Central memory CD4-positive, alpha-beta T cell (primary cell): ENCODE data around the gene GPR42.
A peak's percentile ranks its signal among the peaks of the same experiment; 100 is the strongest.
"Not testable (repeated sequence)": the region's sequence is repeated elsewhere in the genome, so short reads cannot be mapped to it uniquely, and the experiment has no call there.

Experiments
- DNase-seq: peaks from one replicate; pipeline ENCODE4 v3.0.0; 2022

GPR42 gene

DNA sequence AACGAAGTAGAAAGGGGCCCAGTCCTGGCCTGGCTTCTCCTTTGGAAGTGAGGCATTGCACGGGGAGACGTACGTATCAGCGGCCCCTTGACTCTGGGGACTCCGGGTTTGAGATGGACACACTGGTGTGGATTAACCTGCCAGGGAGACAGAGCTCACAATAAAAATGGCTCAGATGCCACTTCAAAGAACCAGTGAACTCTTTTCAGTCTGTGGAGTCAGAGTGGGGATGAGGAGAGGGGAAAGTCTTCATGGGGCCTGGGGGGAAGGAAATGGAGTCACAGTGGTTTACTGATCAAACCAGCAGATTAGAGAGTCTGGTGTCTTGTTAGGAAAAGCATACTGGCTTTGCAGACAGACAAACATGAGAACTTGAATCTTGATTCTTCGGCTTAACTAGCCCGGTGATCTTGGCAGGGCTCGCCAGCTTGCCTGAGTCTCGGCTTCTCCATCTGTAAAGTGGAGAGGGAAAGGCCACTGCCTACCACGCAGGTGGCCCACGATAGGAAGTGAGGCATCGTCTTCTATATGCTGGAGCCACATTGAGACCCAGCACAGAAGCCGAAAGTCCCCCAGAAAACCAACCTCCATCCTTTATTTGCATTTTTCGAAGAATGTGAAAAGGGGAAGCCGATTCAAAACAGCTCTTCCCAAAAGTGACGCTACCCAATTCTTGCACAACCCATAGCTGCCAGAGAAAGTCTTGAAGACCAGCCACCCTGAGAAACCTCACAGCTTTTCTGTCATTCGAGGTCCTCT, 23.5 kb upstream of the GPR42 start, which contains the start of gene FFAR1:
FFAR1 (plus strand) TSS at position 732 of the 759 bp plus-strand sequence. CDS start 3,650 bp downstream, outside the sequence.
- DNase-seq = peak; percentile 71

DNA sequence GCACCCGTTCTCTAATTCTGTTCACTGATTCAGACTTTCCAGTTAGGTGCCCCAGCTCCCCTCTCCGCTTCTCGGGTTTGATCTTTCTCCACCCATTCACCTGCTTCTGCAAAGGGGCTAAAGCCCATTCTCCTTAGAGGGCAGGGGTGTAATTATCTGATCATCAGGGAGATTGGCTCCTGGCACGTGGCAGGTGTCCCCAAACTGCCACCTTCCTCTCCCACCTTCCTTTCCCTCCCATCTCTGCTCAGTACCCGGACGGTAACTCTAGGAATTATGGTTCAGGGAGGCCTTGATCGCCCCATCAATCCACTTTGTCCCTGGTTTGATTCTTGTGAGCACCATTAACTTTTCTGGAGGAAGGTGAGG, 23.0 kb upstream of the GPR42 start:
- no peak for DNase-seq

DNA sequence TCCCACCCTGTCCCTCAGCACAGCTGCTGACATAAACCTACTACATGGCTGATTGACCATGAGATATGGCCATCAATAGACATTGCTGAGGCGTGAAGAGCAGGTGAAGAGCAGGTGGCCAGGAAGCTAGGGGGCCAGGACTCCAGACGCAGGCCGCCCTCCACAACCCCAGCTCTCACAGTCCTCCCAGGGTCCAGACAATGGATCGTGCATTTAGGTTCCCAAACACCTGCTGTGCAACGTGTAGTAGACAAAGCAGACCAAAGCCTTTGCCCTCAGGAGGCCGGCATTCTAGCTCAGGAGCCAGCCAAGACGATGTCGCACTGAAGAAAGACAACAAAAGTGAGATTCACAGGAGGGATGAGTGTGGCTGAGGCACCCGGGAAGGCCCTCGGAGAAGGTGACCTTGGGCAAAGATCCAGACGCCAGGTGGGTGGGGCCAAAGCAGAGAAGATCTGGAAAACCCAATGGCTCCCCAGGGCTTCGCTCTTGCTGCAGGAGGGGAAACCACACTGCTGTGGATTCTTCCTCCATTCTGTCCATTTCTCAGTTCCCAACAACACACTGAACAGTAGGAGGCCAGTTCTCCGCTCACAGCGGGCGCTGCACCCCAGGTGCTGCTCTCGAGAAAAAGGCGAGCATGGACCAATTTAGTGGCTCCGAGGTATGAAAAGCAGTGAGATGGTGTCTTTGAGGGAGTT, 21.8 kb upstream of the GPR42 start:
- DNase-seq = no peak

DNA sequence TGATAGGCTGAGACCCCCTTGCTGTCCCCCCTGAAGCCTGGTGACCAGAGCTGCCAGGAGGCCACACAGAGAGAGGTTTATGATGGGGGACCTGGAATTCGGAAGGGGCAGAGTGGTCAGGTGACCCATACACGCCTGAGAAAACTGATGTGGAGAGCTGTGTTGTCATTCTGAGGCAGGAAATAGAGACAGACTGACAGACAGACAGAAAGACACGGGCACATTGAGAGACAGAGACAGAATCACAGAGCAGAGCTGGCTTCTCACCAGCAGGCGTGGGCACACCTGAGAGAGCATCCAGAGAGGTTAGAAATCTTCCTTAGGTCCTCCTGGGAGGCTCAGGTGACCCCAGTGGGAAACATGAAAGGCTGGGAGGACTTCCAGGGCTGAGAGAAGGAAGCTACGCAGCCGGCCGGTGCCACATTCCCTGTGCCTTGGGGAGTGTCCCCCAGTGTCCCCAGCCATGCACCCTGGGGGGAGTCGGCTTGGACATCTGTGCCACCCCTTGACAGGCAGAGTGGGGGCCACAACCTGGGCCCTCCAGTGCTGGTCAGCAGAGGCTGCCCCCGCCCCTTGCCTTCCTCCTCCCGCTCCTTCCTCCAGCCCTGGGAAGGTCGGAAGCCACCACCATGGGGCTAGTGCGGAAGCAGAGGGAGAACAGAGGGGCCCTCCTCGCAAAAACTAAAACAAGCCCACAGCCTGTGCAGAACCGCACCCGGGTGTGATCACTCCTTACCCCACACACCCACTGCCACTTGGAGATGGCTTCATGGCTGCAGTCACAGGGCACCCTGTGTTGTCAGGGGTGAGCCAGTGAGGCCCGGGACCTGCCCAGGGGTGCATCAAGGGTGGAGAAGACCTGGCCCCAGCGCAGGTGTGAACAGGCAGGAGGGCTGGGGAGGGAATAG, 21.0 kb upstream of the GPR42 start:
- no peak for DNase-seq

DNA sequence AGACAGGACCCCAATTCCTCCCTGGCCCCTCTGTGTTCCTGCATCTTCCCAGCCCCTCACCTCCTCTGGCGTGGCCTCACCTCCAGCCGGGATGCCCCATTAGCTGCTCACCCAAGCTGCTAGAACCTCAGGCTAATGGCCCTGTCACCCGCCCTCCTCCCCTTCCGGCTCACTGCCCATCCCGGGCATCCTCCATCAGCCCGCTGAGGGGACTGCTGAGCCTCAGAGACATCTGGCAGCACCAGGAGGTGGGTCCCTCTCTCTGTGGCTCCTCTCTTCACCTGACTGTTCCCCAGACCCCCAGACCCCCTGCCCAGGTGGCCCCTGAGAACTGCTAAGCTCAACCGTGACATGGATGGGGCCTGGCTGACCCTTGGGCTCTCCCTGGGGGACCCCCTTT, 20.3 kb upstream of the GPR42 start:
- DNase-seq = no peak

DNA sequence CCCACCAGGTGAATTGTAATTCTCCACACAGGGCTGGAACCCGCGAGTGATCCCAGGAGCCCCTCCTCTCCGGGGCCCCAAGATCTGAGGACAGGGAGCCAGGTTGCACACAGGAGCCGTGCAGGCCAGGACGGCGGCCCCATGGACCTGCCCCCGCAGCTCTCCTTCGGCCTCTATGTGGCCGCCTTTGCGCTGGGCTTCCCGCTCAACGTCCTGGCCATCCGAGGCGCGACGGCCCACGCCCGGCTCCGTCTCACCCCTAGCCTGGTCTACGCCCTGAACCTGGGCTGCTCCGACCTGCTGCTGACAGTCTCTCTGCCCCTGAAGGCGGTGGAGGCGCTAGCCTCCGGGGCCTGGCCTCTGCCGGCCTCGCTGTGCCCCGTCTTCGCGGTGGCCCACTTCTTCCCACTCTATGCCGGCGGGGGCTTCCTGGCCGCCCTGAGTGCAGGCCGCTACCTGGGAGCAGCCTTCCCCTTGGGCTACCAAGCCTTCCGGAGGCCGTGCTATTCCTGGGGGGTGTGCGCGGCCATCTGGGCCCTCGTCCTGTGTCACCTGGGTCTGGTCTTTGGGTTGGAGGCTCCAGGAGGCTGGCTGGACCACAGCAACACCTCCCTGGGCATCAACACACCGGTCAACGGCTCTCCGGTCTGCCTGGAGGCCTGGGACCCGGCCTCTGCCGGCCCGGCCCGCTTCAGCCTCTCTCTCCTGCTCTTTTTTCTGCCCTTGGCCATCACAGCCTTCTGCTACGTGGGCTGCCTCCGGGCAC, 19.3 kb upstream of the GPR42 start:
- DNase-seq = no peak

DNA sequence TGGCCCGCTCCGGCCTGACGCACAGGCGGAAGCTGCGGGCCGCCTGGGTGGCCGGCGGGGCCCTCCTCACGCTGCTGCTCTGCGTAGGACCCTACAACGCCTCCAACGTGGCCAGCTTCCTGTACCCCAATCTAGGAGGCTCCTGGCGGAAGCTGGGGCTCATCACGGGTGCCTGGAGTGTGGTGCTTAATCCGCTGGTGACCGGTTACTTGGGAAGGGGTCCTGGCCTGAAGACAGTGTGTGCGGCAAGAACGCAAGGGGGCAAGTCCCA, 18.8 kb upstream of the GPR42 start:
- no peak for DNase-seq

DNA sequence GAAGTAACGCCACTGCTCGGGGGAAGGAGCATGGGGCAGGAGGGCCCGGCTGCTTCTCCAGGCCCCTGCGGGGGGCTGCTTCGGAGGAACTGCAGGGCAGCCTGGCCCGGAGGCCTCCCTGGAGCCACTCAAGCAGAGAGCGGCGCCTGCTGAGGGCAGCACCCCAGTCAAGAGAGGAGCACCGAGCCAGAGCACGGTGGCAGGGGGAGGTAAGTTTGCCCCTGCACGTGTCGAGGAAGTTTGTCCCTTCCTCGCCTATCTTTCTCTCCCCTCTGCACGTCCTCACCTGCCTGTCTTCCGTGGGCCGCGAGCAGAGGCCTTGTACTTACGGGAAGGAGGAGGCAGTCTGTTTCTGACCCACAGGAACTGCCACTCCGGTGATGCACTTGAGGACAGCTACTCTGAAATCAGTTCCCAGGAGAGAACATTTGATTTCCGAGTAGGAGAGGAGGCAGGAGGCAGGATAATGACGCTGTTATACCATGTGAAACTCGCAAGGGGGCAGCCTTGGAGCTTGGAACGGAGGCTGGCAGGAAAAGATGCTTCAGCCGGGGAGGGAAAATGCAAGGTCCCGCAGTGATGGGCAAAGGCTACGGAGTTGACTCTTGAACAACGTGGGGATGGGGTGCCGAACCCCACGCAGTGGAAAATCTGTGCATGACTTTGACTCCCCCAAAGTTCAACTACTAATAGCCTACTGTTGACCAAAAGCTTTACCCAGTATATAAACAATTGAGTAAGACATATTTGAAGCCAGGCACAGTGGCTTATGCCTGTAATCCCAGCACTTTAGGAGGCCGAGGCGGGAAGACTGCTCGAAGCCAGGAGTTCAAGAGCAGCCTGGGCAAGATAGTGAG, 18.2 kb upstream of the GPR42 start:
- DNase-seq = peak; percentile 67

DNA sequence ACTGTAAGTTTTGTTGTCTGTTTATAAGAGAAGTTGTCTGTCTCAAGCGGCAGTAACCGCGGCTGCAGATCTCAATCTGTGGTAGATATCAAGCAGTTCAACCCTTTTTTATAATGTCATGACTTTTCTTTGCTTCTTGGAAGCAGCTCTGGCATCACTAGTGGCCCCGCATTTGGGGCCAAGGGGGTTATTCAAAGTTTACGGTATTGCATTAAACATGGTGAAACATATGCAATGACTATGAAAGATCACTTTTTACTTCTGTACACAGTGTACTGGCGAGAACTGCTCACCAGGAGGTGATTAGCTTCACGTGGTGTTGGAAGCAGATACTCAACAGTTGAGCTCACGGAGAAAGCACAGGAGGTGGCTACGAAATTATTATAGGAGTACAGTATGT, 17.2 kb upstream of the GPR42 start:
- no peak for DNase-seq

DNA sequence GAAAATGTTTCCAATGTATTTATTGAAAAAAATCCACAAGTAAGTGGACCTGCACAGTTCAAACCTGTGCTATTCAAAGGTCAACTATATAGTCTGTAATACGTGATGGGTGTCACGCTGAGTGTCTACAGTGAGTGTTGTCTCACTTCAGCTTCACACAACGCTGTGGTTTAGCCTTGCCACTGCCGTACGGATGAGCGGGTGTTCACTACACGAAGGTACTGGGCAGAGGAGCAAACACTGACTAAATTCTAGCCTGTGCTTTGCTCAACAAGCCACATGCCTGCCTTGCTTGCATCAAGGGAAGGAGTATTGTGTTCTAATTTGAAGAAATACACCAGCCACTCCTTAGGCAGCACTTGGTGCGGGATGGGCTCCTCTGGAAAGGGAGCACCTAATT, 16.0 kb upstream of the GPR42 start:
- no peak for DNase-seq

DNA sequence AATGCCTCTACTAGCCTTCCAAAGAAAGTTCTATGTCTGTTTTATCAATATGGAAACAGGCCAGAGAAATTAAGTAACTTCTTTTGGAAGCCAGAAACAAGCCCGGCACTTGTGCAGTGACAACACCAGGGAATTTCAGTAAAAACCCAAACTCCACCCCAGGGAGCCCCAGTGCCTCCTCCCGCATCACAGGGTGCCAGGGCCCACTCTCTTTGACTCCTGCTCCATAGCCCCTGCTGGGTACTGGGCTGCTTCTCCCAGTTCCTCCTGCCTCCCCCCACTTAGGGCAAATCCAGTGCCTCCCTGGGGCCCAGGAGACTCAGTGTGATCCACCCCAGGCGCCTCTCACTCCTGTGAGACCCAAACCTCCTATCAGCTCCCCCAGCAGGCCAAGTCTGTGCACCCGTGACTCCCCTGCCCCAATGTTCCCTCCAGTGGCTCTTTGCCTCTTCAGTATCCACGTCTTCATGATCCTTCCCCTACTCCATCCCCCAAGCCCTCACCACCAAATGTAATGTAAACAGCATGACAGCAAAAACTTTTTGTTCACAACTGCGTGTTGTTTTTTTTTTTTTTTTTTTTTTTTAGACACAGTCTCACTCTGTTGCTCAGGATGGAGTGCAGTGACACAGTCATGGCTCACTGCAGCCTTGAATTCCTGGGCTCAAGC, 14.9 kb upstream of the GPR42 start:
- DNase-seq = no peak

DNA sequence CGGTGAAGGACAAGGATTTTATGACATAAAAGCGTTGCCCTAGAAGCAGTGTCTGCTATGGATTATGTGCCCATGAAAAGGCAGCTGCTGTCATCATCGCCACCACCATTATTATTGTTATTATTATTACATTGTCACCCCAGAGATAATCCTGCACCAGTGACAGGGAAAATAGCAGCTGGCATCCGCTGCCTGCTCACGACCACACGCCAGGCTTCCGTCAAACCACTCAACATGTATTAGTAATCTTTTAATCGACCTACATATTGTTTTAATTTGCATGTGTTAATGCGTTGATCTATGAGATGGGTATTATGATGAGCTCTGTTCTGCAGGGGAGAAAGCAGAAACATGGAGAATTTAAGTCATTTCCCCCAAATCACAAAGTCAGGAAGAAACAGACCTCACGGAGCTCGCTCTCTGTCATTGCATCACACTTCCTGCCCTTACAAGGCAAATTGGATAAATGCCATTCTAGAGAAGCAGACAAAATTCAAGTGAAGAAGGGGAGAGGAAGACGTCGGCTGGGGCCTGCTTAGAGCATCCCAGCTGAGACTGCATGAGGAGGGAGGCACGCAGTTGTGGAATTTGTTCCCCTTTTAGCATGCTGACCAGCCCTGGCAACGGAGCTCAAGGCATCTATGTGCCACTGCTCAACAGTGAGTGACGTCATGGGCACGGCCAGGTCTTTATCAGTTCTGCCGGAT, 12.8 kb upstream of the GPR42 start, which contains the start of gene FFAR3:
FFAR3 (plus strand) TSS at position 594 of the 707 bp plus-strand sequence. CDS start 431 bp downstream, outside the sequence.
- no peak for DNase-seq

DNA sequence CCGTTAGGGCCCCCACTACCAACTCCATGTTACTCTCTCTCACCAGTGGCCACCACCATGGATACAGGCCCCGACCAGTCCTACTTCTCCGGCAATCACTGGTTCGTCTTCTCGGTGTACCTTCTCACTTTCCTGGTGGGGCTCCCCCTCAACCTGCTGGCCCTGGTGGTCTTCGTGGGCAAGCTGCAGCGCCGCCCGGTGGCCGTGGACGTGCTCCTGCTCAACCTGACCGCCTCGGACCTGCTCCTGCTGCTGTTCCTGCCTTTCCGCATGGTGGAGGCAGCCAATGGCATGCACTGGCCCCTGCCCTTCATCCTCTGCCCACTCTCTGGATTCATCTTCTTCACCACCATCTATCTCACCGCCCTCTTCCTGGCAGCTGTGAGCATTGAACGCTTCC, 12.0 kb upstream of the GPR42 start:
- DNase-seq = not testable (repeated sequence)

DNA sequence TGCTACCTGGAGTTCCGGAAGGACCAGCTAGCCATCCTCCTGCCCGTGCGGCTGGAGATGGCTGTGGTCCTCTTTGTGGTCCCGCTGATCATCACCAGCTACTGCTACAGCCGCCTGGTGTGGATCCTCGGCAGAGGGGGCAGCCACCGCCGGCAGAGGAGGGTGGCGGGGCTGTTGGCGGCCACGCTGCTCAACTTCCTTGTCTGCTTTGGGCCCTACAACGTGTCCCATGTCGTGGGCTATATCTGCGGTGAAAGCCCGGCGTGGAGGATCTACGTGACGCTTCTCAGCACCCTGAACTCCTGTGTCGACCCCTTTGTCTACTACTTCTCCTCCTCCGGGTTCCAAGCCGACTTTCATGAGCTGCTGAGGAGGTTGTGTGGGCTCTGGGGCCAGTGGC, 11.5 kb upstream of the GPR42 start:
- not testable (repeated sequence) for DNase-seq

DNA sequence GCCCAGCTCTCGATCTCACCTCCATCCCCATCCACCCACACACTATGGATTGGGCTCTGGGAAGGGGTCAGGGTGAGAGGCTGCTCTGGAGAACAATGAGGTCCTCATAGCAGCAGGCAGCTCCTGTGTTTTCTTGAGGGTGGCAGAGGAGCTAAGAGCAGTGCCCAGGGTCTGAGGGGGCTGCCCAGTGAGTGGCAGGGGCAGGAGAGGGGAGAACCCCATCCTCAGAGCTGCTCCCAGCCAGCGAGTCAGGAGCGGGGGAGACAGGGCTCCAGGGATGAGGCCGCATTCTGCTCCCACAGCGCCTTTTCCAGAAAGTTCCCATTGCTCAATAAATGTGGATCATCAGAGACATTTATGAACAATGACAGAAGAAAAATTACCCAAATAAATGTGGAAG, 10.8 kb upstream of the GPR42 start:
- DNase-seq = not testable (repeated sequence)

DNA sequence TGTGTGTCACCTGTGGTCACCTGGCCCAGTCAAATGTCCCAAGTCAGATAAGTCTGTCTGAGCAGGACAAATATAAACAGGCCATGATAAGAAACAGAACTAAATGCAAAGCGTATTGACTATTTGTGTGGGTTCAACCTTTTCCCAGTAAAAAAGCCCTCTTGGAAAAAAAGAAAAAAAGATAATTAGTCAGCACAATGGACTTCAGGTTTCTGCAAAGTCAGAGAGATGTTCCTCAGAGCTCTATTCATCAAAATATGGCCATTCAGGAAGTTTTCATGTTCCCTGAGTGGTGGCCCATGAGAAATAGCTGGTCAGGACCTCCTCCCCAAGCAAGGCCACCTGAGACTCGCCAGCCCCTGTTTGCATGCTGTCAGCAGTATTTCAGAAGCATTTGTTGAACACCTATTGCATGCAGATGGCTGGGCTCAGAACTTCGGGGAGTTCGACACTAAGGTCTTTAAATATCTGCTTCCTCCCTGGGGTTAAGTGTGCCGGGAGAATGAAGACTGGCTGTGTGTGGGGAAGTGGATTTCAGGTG, 9.9 kb upstream of the GPR42 start:
- DNase-seq = no peak

DNA sequence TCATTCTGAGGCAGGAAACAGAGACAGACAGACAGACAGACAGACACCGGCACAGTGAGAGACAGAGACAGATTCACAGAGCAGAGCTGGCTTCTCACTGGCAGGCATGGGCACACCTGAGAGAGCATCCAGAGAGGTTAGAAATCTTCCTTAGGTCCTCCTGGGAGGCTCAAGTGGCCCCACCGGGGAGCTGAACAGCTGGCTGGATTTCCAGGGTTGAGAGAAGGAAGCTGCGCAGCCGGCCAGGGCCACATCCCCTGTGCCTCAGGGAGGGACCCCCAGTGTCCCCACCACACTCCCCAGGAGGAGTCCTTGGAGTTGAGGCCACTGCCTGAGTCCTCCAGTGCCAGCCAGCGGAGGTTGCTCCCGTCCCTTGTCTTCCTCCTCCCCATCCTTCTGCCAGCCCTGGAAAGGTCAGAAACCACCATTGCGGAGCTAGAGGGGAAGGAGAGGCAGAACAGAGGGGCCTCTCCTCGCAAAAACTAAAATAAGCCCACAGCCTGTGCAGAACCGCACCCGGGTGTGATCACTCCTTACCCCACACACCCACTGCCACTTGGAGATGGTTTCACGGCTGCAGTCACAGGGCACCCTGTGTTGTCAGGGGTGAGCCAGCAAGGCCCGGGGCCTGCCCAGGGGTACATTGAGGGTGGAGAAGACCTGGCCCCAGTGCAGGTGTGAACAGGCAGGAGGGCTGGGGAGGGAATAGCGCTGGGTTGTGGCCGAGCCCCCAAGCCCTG, 8.4 kb upstream of the GPR42 start:
- DNase-seq = no peak

DNA sequence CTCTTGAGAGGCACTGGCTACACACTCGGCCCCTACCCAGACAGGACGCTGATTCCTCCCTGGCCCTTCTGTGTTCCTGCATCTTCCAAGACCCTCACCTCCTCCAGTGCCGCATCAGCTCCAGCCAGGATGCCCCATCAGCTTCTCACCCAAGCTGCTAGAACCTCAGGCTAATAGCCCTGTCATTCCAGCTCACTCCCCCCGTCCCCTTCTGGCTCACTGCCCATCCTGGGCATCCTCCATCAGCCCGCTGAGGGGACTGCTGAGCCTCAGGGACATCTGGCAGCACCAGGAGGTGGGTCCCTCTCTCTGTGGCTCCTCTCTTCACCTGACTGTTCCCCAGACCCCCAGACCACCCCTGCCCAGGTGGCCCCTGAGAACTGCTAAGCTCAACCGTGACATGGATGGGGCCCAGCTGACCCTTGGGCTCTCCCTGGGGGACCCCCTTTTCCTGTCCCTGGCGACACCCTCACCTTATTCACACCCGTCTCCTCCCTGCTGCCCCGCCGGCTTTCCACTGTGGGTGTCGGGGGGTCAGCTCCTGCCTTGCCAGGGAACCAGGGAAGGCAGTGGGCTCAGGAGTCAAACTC, 7.8 kb upstream of the GPR42 start:
- no peak for DNase-seq
